HG02798 (cell line): Measurements from ENCODE around the gene STOX2.
"Not testable (repeated sequence)": the region's sequence is repeated elsewhere in the genome, so short reads cannot be mapped to it uniquely, and the experiment has no call there.

Experiments
- ATAC-seq: cut with Tn5 transposase; IDR thresholded peaks from one replicate; pipeline ENCODE4 v1.9.1; 2021; ENCODE audit warnings: mild to moderate bottlenecking; ENCODE audit not compliant: unreplicated experiment, poor library complexity

STOX2 gene

DNA sequence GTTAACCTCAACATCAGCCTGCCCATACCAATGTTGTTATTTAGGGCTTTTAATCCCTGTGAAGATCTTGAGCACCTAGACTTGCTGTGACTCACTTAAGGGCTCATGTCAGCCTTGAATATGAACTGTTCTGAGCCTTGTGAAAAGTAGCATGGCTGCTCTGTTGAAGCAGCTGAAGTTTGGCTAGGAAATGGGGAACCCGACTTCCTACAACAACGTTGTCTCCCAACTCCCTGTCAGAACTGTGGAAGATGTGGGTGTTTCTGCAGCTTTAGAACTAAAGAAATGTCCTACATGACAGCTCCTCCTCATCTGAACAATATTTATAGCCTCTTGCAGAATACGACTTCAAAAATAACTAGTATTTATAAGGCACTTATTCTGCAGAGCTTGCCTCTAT lies 27.5 kb downstream of the STOX2 start:
- ATAC-seq = no peak

DNA sequence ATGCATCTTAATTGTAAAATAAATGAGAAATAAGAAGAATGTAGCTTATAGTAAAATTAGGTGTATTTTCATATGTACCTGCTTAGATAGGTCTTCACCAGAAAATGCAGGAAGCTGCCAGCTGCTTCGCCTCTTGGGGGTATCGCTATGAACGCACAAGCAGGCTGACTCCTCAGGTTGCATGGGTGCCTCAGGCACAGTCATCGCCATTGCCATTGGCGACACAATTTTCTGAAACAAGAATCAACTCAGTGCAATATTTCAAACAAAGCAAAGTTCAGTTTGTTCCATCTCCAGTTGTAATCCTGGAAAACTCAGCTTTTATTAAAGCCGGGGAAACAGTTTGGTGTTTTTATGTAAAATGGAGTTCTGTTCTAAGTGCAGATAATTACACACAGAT lies 29.7 kb downstream of the STOX2 start:
- ATAC-seq = no peak

DNA sequence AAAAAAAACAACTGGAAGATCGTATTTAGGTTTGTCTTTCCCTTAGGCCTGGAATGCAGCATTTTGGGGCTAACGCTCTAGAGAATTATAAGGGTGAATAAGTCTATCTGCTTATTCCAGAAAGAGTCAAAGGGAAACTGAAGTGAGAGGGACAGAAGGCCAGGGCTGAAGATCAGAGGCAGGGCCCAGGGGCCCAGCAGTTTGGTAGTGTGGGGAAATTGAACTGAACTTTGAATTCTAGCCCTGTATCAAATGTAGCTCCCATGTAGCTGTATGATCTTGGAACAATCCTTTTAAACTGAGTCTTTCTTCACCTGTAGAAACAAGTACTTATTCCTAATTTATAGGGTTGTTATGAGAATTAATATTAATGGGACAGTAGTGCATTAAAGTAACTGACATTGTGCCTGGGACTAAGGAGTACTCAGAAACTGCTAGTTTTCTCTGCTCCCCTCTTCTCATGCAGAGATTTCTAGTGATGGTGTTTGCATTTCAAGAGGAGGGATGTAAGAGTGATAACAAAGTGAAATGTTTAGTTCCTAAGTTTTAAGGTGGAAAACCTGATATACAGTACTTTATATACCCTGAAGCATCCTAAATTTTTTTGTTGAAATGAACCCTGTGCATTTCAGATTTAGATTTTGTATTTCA lies 30.4 kb downstream of the STOX2 start:
- no peak for ATAC-seq

DNA sequence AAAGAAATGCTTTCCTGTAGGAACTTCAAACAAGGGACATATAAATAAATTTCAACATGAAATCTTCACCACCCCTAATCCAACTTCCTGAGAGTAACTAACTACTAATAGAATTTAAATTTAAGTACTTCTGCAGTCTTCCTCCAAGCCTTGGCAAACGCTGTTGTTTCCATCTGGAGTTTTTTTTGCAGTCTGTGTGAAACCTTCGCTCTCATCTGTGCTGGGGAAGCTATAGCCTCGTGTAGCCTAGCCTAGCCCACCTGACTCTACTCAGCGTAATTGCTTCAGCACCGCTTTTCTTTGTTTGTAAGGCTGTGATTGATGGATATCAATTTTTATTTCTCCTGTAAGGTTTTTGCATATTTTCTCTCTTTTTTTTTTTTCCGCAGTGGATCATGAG lies 30.9 kb downstream of the STOX2 start:
- no peak for ATAC-seq

DNA sequence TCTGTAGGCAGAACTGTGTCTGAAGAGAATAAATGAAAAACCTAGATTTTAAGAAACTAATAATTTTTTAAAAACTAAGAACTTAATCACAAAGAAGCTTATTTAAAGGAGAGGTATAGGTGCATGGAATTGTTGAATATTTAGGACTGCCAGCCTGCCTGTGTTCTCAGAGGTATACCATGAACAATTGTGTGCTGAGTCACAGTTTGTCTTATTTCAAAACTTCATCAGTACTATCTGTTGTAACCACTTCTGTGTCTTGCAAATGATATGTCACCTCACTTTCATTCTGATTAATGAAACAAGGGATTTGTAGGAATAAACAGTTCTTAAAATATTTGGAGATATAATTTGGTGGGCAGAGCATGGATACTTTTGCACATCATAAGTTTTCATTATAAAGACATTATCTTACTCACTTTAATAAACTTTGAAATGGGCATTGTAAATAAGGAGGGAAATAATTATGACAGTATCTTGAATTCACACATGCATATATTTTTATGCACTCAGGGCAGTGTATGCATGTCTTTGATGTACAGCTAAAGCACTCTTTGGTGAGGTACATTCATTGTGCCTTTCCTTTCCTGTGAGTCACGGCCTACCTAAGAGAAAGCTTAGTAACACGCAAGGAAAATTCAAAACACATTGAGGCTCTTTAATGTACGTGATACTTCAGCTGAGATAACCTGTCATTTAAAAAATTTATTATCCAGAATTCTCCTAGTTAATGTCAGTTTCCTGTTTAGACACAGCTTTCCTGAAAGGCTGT lies 31.7 kb downstream of the STOX2 start:
- no peak for ATAC-seq

DNA sequence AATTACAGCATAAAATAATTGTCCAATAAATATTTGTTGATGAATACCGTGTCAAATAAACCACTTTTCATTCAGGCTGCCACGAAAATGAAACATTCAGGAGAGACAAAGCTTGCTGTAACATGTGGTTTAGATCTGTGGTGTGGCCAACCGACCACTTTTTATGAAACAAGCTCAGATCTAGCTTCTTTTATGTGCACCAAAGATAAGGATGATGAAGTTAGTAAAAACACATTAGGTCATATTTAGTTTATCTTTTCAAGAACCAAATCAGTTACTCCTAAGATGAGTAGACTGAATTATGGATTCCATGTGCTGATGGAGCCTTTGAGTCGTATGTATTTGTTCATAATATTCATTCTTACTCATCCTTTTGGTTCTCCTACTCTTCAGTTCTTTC lies 35.8 kb downstream of the STOX2 start:
- ATAC-seq = no peak

DNA sequence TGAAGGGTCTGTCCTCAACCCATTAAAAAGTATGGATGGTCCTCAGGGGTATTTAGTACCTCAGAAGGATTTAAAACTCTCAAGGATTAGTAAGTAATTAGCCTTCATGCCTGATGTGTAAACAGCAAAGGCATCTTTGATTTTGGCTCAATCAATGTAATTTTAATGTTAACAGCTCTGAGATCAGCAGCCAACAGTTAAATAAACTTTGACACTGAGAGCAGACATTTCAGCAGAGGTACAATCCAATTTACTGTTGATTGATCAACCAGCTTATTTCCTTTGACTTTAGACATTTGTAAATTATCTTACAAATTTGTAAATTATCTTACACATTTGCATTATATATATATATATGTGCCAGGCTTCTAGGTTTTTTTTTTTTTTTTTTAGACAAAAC lies 36.9 kb downstream of the STOX2 start:
- no peak for ATAC-seq

DNA sequence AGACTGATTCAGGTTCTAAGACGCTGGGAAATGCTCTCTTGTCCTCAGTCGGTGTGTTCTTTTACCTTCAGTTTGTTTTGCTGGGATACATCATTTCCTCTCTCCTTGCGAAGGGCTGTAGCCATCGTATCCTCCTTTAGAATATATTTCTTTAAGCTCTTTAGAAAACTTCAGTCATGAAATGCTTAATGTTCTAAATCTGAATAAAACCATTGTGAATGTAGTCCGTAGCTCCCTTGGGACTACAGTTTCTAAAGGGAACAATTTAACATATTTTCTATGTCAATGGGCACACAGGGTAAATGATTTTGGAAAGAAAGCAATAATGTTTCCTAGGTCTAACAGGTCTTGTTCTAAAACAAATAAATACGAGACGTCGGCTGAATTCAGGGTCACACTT lies 40.6 kb downstream of the STOX2 start:
- no peak for ATAC-seq

DNA sequence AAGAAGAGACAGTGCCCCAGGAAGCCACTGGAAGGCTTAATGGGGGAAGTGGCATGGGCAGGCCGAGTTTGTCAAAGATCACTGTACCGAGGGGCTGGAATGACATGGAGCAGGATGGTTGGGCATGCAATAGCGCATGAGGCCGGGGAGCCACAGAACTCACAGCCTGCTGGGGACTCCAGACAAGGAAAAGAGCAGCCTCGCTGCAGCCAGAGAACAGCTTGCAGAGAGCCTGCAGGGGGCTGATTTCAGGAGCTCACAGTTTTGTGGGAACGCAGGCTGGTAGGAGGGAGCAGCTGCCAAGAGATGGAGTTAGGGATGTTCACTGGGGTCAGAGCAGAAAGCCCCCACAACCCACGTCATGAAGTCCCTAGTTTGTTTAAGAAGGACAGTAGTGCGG lies 45.4 kb downstream of the STOX2 start:
- no peak for ATAC-seq

DNA sequence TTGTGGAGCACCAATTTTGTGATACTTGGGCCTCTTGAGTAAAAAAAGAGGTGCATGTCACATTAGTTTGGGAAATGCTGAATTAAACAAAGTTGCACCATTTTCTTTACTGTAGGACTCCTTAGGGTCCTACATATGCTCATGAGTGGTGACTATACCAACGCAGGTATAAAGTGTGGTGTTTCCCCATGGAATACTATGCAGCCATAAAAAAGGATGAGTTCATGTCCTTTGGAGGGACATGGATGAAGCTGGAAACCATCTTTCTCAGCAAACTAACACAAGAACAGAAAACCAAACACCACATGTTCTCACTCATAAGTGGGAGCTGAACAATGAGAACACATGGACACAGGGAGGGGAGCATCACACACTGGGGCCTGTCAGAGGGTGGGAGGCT lies 47.5 kb downstream of the STOX2 start:
- ATAC-seq = not testable (repeated sequence)

DNA sequence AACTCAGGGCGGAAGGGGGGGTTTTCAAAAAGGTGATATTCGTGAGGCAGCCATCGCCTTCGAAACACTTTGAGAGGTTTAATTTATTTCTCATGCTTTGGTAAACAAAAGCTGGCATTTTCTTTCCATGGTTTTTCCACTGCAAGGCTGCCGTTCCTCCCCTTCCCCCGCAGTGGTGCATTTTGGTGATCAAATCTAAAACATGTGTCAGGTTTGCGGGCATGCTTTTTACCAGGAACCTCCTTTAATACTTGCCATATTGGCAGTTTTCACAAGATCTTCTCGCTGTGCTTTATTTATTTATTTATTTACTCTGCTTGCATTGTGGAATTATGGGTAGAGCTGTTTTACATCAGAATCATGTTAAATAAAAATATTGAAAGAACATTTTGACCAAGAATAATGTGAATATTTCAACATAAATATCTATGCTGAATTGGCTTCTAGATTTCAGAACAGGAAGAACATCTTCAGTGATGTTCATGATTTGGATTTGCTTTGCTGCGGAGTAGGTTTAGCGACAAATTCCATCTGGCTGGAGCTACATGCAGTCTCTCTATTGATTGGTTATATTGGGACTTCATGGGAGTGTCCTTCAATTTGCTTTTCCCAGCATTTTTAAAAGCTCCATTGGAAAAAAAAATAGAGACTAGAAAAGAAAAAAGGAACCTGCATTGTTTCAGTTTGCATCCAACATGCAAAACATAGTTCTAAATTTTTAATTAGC lies 54.4 kb downstream of the STOX2 start:
- ATAC-seq = no peak

DNA sequence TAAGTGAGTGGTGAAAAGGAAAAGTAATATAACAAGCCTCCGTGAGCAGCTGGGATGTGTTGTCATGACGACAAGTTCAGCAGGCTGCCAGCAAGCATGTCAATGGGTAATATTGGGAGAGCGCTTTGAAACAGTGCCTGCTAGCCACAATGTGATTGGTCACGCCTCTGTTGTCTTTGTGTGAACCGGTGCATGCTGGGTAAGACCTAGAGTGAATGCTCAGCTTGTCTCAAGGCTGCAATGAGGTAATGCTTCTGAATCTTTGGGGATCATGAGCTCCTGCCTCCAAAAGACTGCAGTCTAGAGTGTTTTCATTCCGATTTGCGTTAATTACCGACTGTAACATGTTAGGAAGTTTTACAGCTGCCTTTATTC lies 54.9 kb downstream of the STOX2 start:
- no peak for ATAC-seq

DNA sequence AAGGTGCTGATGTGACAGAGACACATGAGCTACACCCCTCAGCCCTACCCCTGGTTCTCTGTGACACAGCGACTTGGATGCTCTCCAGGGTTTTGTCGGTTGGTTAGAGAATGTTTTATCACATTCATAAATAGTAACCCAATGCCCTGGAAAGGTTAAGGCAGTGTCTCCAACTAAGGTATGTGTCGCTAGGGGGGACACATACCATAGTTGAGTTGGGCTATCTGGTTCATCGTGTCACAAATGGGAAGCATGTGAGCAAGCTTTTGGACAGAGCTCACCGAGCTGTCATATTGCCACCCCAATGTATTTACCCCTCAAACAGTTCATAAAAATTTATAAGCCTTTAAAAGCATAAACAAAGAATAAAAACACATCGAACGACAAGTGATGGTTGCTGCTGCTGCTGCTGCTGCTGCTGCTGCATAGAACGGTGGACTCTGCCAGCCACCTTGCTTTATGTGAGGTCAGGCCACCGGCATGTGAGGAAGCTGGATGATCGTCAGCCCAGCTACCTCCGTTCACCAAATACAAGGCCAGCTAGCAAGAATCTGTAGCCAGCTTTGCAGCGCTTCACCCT lies 55.9 kb downstream of the STOX2 start:
- no peak for ATAC-seq

DNA sequence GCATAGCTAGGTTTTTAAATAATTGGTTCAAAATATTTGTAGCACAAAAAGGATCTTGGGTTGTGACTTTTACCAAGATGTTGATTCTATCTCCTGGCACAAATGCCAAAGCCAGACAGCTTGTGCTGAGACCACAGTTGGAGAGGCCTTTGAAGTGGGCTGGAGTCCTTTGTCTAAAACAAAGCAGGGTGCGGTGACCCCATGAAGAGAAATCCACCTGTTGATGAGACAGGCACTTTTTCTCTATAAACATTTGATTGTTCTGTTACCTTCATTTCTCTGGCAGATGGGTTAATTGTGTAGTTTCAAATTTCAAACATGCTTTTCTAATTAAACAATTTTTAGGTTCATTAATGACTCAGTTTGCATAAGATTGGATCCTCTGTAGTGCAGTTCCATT lies 56.7 kb downstream of the STOX2 start:
- ATAC-seq = no peak

DNA sequence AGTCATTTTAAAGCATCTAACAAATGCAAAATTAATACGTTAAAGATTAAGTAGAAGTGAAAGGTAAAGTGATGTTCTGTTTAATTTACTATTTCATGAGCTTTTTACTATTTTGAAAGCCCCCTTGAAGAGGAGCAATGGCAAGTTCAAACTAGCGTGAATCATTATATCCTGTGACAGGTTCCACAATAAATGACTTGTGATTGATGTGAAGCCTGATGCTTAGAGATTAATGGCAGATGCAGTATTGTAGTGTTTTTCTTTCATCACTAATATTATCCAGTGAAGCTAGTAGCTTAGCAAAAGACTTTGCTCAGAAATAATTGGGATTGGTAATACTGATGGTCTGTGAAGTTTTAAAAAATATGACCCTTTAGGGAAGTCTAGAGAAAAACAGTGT lies 57.3 kb downstream of the STOX2 start:
- no peak for ATAC-seq

DNA sequence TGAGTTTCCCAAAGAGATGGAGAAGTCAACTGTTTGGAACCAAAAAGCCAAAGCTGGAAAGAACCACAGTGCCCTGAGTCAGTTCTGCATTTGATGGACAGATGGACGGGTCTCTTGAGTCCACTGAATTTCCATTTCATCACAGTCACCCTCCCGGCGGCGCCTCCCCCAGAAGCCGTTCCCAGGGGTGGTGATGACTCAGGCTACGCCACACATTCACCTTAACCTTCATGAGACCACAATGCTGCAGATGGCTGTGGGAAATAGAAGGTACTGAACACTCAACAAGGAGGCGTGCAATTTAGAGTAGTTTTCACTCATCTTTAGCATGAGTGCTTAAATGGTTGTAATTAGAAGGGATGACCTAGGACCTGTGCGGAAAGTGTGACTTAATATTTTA lies 61.3 kb downstream of the STOX2 start:
- ATAC-seq = no peak

DNA sequence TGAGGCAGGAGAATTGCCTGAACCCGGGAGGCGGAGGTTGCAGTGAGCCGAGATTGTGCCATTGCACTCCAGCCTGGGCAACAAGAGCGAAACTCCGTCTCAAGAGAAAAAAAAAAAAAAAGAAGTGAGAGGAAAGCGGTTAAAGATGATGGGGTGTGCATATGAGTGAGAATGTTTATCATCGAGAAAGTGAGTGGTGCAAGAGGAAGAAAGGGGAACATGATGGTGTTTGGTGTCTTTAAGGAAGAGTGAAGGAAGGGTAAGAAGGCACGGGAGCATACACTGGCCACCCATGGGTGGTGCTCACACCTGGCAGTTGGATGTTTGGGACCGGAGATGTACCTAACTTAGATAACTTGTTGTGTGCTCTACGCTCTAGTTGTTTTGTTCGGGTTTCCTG lies 62.2 kb downstream of the STOX2 start:
- ATAC-seq = no peak

DNA sequence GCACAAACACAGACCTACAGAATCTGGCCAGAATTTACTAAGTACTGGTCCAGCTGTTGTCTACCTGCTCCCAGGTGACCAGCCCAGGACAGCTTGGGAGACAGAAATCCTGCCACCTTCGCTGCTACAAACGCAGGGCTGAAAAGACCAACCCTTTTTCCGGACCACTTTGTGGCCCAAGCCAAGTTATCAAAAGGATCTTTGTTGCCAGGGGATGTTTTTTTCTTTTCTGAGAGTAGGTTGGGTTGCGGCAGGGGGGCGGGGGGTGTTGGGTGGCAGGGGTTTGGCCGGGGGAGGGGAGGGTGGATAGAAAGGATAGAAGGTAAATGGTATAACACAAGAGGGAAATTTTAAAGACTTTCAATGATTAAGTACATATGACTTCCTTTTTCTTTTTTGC lies 63.4 kb downstream of the STOX2 start:
- no peak for ATAC-seq

DNA sequence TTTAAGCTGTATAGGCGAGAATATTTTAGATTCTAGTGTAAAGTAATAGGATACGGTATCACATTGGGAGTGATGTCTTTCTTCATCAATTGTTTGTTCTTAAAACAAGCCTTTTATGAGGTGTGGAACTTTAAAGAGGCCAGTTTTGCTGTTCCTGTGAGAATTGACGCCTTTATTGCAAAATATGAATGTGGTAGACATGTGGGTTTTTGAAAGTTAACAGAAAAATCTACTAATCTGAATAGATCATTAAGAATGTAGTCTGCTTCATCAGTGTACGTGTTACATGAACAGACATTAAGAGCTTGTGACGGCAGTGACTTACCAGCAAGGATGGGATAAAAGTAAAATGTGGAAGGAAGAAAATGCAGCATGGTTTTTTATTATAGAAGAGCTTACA lies 63.8 kb downstream of the STOX2 start:
- ATAC-seq = no peak

DNA sequence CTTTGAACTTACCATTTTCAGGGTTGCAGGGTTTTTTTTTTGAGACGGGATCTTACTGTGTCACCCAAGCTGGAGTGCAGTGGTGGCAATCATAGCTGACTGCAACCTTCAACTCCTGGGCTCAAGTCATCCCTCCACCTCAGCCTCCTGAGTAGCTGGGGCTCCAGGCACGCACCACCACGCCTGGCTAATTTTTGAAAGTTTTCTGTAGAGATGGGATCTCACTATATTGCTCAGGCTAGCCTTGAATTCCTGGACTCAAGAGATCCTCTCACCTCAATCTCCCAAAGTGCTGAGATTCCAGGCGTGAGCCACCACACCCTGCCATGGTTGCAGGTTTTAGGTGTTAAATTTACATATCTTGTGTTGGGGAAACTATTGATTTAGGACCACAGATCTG lies 64.5 kb downstream of the STOX2 start:
- ATAC-seq = no peak

DNA sequence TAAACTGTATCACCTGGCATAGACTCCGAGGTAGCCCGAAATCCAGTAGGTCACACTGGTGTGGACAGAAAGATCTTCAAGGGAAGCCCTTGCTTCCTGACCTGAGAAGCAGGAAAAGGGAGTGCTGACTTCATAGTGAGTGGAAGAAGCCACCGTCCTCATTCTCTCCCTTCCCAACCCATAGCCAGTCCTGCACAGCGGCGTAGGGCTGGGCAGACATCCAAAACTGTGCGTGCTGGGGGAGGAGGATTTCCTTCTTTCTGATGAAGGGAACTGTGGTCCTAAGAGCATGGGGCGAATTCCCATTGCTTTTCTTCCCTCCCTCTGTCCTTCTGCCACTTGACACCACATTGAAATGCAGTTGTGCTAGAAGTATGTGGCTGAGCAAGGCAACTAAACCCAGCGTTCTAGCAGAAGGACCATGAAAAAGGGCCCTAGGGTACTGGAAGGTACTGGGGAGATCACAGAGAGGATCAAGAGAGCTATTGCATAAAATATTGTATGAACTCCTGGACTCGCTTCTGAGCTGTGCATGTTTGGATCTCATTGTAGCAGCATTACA lies 66.9 kb downstream of the STOX2 start:
- ATAC-seq = no peak
